K562 (cell line): Measurements from ENCODE around the gene UNKL. TPM values are rescaled to one million over a fixed set of nuclear protein-coding genes. Genes with fewer than 3 reads are reported as not detected.

ENCODE experiments used
- ATAC-seq: fragments of 200-7000 bp; cut with Tn5 transposase; 3 replicates; pipeline ENCODE4 v1.9.1; 2020; ENCODE audit warnings: moderate library complexity
- BruUV-seq: library from RNA; stranded (reverse); fragments of 400-500 nt; replicated peaks from 2 replicates; lab custom pipeline; 2021; lab: Mats Ljungman, UMichigan
- CTCF ChIA-PET: fragments of 300-600 bp; formaldehyde crosslinking; extraction: SDS; loops from one replicate; lab custom pipeline; 2021; ENCODE audit warnings: low intra/inter-chr PET ratio; lab: Yijun Ruan, JAX
- POLR2A ChIA-PET: fragments of 300-600, 350-650 bp; sonication (Branson Sonifier 250); formaldehyde crosslinking; extraction: SDS; loops from one replicate; lab custom pipeline; 2021; ENCODE audit warnings: antibody characterized with exemption, inconsistent platforms; lab: Yijun Ruan, JAX
- DNase-seq, 4 experiments: peaks; one replicate each; pipeline versions ENCODE4 v3.0.0 to v3.0.0-alpha.2; 2011 to 2018; ENCODE audit warnings: low spot score in 3 of 4, mixed read lengths in 3 of 4; ENCODE audit errors: extremely low read depth in 1 of 4
- FAIRE-seq: peaks from 2 replicates; lab custom pipeline; 2011; peaks lifted over from hg19 to GRCh38; lab: Jason Lieb, UNC
- H2AFZ ChIP-seq: 2 replicates; pipeline ENCODE4 v1.6.0; 2011; ENCODE audit warnings: low read depth, low read length, control low read depth, inconsistent platforms
- H3K27ac ChIP-seq: fragments of 200-600 bp; 3 replicates; pipeline ENCODE4 v1.8.0; 2011; ENCODE audit warnings: low read depth, mild to moderate bottlenecking, control low read depth, inconsistent platforms, low read length, moderate library complexity, mixed read lengths; ENCODE audit errors: extremely low read depth
- H3K27me3 ChIP-seq, 2 experiments: fragments of 300-600 bp in 1 of 2; 2 replicates in 1 of 2; 3 replicates in 1 of 2; pipeline versions ENCODE4 v1.6.0 to v1.8.0; 2011; ENCODE audit warnings: inconsistent platforms in 2 of 2, low read length in 2 of 2, mild to moderate bottlenecking in 1 of 2, mixed read lengths in 1 of 2, moderate library complexity in 1 of 2; ENCODE audit not compliant: control insufficient read depth in 2 of 2, insufficient read depth in 2 of 2
- H3K36me3 ChIP-seq: fragments of 300-600 bp; 3 replicates; pipeline ENCODE4 v1.8.0; 2011; ENCODE audit warnings: mild to moderate bottlenecking, low read length, inconsistent platforms; ENCODE audit not compliant: control insufficient read depth, insufficient read depth
- H3K4me1 ChIP-seq, 2 experiments: fragments of 200-600 bp in 1 of 2; replicated peaks in 1 of 2; 2 replicates in 1 of 2; 3 replicates in 1 of 2; pipeline versions ENCODE4 v1.5.1 to v1.8.0; 2011; ENCODE audit warnings: inconsistent platforms in 2 of 2, low read length in 2 of 2, mild to moderate bottlenecking in 1 of 2, mixed read lengths in 1 of 2, moderate library complexity in 1 of 2; ENCODE audit not compliant: control insufficient read depth in 2 of 2, insufficient read depth in 2 of 2
- H3K4me2 ChIP-seq: 2 replicates; pipeline ENCODE4 v1.6.1; 2011; ENCODE audit warnings: low read length, control low read depth, inconsistent platforms, mixed read lengths; ENCODE audit not compliant: insufficient read depth
- H3K4me3 ChIP-seq: fragments of 200-600 bp; sonication (generic), shearing (Covaris generic); 2 replicates; pipeline ENCODE4 v1.5.1; 2016; ENCODE audit warnings: control low read depth, inconsistent platforms
- H3K79me2 ChIP-seq: fragments of 200-600 bp; 3 replicates; pipeline ENCODE4 v1.8.0; 2011; ENCODE audit warnings: low read length, inconsistent platforms; ENCODE audit not compliant: control insufficient read depth, insufficient read depth
- H3K9ac ChIP-seq, 2 experiments: 2 replicates each; pipeline versions ENCODE4 v1.6.0 to v1.6.1; 2011; ENCODE audit warnings: low read depth in 2 of 2, low read length in 2 of 2, control low read depth in 1 of 2, inconsistent platforms in 1 of 2, mild to moderate bottlenecking in 1 of 2, mixed read lengths in 1 of 2; ENCODE audit not compliant: insufficient read depth in 1 of 2
- H3K9me1 ChIP-seq: one replicate; pipeline ENCODE4 v1.6.0; 2011; ENCODE audit warnings: inconsistent platforms, mild to moderate bottlenecking, low read length, moderate library complexity; ENCODE audit not compliant: control insufficient read depth, insufficient read depth
- H3K9me3 ChIP-seq: replicated peaks from 2 replicates; pipeline ENCODE4 v1.5.1; 2011; ENCODE audit warnings: low read depth, low read length, inconsistent platforms; ENCODE audit not compliant: control insufficient read depth, insufficient read depth
- H4K20me1 ChIP-seq: replicated peaks from 2 replicates; pipeline ENCODE4 v1.6.1; 2011; ENCODE audit warnings: low read length, inconsistent platforms, mixed read lengths; ENCODE audit not compliant: control insufficient read depth, insufficient read depth
- CBX3 ChIP-seq, 2 experiments: IDR thresholded peaks; 1 replicate in 1 of 2; 2 replicates in 1 of 2; pipeline ENCODE4 v1.6.1; 2012; ENCODE audit warnings: inconsistent platforms in 2 of 2, low read length in 2 of 2, borderline replicate concordance in 1 of 2, control low read depth in 1 of 2
- ESRRA ChIP-seq: fragments of 450-650 bp; IDR thresholded peaks from 2 replicates; pipeline ENCODE4 v1.6.1; 2014; ENCODE audit warnings: low read depth, mild to moderate bottlenecking, moderate library complexity, borderline replicate concordance
- FOS ChIP-seq: IDR thresholded peaks from 3 replicates; pipeline ENCODE4 v1.6.1; 2011; ENCODE audit not compliant: insufficient read length; ENCODE audit errors: extremely low read depth
- HLTF ChIP-seq: fragments of 450-650 bp; IDR thresholded peaks from 2 replicates; pipeline ENCODE4 v1.6.1; 2016
- IRF9 ChIP-seq: fragments of 450-650 bp; IDR thresholded peaks from 2 replicates; pipeline ENCODE4 v1.6.1; 2016; ENCODE audit warnings: missing biosample characterization, missing genetic modification characterization
- NFATC3 ChIP-seq: fragments of 450-650 bp; IDR thresholded peaks from 2 replicates; pipeline ENCODE4 v1.6.1; 2017; ENCODE audit warnings: mild to moderate bottlenecking
- NFE2 ChIP-seq: IDR thresholded peaks from 2 replicates; pipeline ENCODE4 v1.6.1; 2014; ENCODE audit warnings: antibody characterized with exemption, low read depth
- NFIC ChIP-seq: fragments of 450-650 bp; IDR thresholded peaks from 2 replicates; pipeline ENCODE4 v1.6.1; 2017; ENCODE audit warnings: mild to moderate bottlenecking, inconsistent platforms
- TSHZ1 ChIP-seq: fragments of 250-450 bp; sonication (Bioruptor Pico); IDR thresholded peaks from 2 replicates; pipeline ENCODE4 v1.4.0; 2020; ENCODE audit warnings: mild to moderate bottlenecking, moderate library complexity
- ZKSCAN1 ChIP-seq: fragments of 150-350 bp; IDR thresholded peaks from 2 replicates; pipeline ENCODE4 v1.6.1; 2016; ENCODE audit warnings: low read depth, low read length
- ZNF212 ChIP-seq: fragments of 450-650 bp; formaldehyde crosslinking; IDR thresholded peaks from 2 replicates; pipeline ENCODE4 v1.4.0; 2020; ENCODE audit warnings: mild to moderate bottlenecking
- WGBS: fragments of 100-300 bp; shearing (Covaris generic); methylation state at CpG from one replicate; pipeline ENCODE4 v1.1.6; 2016; ENCODE audit warnings: low coverage, mixed read lengths; ENCODE audit not compliant: insufficient coverage; ENCODE audit errors: missing lambda C conversion rate; 5-methylcytosine and 5-hydroxymethylcytosine counted together
- in situ Hi-C: fragments of 300-500 bp; cut with MboI; formaldehyde crosslinking; loops from 4 replicates; pipeline ENCODE4 v1.15.0; 2018; ENCODE audit warnings: inconsistent platforms, mixed read lengths
- intact Hi-C: fragments of 100-400 bp; cut with micrococcal nuclease; formaldehyde crosslinking; loops from 2 replicates; pipeline ENCODE4 v1.14.2; 2022
- polyA plus RNA-seq, 8 experiments: library from polyadenylated mRNA; depleted of rRNA in 4 of 8; stranded (reverse) in 5 of 8; unstranded in 3 of 8; fragments of >200 nt; fragmentation: Nextera tagmentation in 2 of 8; fragmentation: Illumina TruSeq in 1 of 8; extraction: Ambion mirVana in 2 of 8; extraction: Trizol in 1 of 8; gene quantifications; 2 replicates each; pipeline versions ENCODE4 v1.2.1 to v1.2.3, GENCODE V29; 2011 to 2014; ENCODE audit warnings: inconsistent platforms in 1 of 8, missing spikeins in 1 of 8
- total RNA-seq, 7 experiments: library from RNA; depleted of rRNA in 6 of 7; stranded (reverse); fragments of >200 nt in 6 of 7; fragmentation: Illumina TruSeq in 2 of 7; extraction: Trizol in 2 of 7; gene quantifications; 2 replicates each; pipeline versions ENCODE4 v1.2.1 to v1.2.3, GENCODE V29; 2011 to 2021; ENCODE audit warnings: low replicate concordance in 1 of 7

Gene UNKL
- total and polyA plus RNA-seq, 9 of the 15 experiments (the other 6 are each of a cell fraction or from before 2014, with no cell fraction given) = 0.37 to 30.2 (median 5.1) TPM

- DNase-seq (no peak), ATAC-seq (no peak), FAIRE-seq (no peak)
- no peak overlapping the region for H3K9ac ChIP-seq
- no peak overlapping the region for H2AFZ ChIP-seq
- peak; percentile 78 for TF ChIP-seq ZKSCAN1
- no peak for TF ChIP-seq HLTF
- TF ChIP-seq FOS = no peak
- no peak for TF ChIP-seq TSHZ1 (CRISPR knock-in tag)
- no peak for TF ChIP-seq NFATC3
- no peak for TF ChIP-seq CBX3 (IDR thresholded peaks at IDR 0.05; ENCODE audit: borderline replicate concordance in 1 of 2, low read length in 2 of 2)
- no peak for TF ChIP-seq ZNF212
- TF ChIP-seq NFE2 = no peak
- TF ChIP-seq IRF9 = no peak
- TF ChIP-seq ESRRA = no peak
- TF ChIP-seq NFIC = 0 out of 2 replicates have a peak, but pooled peaks have one; percentile 13
- no peak overlapping the region for H3K4me3 ChIP-seq
- H3K9me1 ChIP-seq = no peaks in the 10 kb centered on the region
- H3K27ac ChIP-seq = no peak overlapping the region
- no TSS peak for BruUV-seq
- POLR2A ChIA-PET = no interaction called here
- no peak overlapping the region for H3K4me2 ChIP-seq
- H3K36me3 ChIP-seq = no peaks in the 10 kb centered on the region
- no peaks in the 10 kb centered on the region for H3K79me2 ChIP-seq
- in situ Hi-C loops (no loop called here), intact Hi-C loops (no loop called here)
- 0 out of 2 replicates have a peak, but pooled peaks cover 14% of the 10 kb centered on the region for H4K20me1 ChIP-seq
- CTCF ChIA-PET = no interaction called here
- peaks cover 6 to 19% of the 10 kb centered on the region in 2 experiments; a peak in 3 of 5 replicates for H3K27me3 ChIP-seq
- H3K9me3 ChIP-seq = no peaks in the 10 kb centered on the region
- 14% methylated on average over 16 of the region's 31 CpGs for WGBS
- H3K4me1 ChIP-seq = peaks cover 6 to 90% of the 10 kb centered on the region in 2 experiments
These were observed 75.4 kb downstream of the UNKL start for GRCh38 chr16:1338855-1339675.
